Uterus (tissue), 4 donors: Measurements from ENCODE around the gene HOTAIR. TPM values are rescaled to one million over a fixed set of nuclear protein-coding genes. Genes with fewer than 3 reads are reported as not detected.

ENCODE experiments used
- DNase-seq, 2 donors: peaks; one replicate each; pipeline ENCODE4 v3.0.0-alpha.2; 2019 to 2020
- H3K27ac ChIP-seq, 2 donors: fragments of 200-600 bp; sonication (generic); 1 replicate in 1 of 2; 2 replicates in 1 of 2; pipeline ENCODE4 v1.5.1; 2016 to 2018
- H3K27me3 ChIP-seq, 2 donors: fragments of 200-600 bp; sonication (generic); one replicate each; pipeline ENCODE4 v1.5.1; 2018 to 2019; ENCODE audit warnings: control low read depth in 1 of 2
- H3K36me3 ChIP-seq, 2 donors: fragments of 200-600 bp; sonication (generic); one replicate each; pipeline ENCODE4 v1.5.1; 2019; ENCODE audit warnings: control low read depth in 1 of 2
- H3K4me1 ChIP-seq, 2 donors: fragments of 200-600 bp; sonication (generic); one replicate each; pipeline ENCODE4 v1.5.1; 2018 to 2019; ENCODE audit warnings: control low read depth in 1 of 2
- H3K4me3 ChIP-seq, 2 donors: fragments of 200-600 bp; sonication (generic); 1 replicate in 1 of 2; 2 replicates in 1 of 2; pipeline ENCODE4 v1.5.1; 2018 to 2019; ENCODE audit warnings: mild to moderate bottlenecking in 1 of 2
- H3K9me3 ChIP-seq, 2 donors: fragments of 200-600 bp; sonication (generic); one replicate each; pipeline ENCODE4 v1.5.1; 2019; ENCODE audit warnings: control low read depth in 1 of 2
- CTCF ChIP-seq, 4 experiments: fragments of 200-600 bp in 2 of 4; fragments of 450-650 bp in 2 of 4; sonication (generic) in 2 of 4; IDR thresholded peaks; one replicate each; pipeline ENCODE4 v1.5.1; 2016 to 2019; ENCODE audit warnings: antibody characterized with exemption in 4 of 4, mild to moderate bottlenecking in 2 of 4, moderate library complexity in 1 of 4
- POLR2A ChIP-seq, 2 donors: fragments of 450-650 bp; IDR thresholded peaks; one replicate each; pipeline ENCODE4 v1.6.1; 2016; ENCODE audit warnings: antibody characterized with exemption in 2 of 2, mild to moderate bottlenecking in 1 of 2, moderate library complexity in 1 of 2
- intact Hi-C: fragments of 100-400 bp; cut with DNase I; formaldehyde crosslinking; loops from one replicate; pipeline ENCODE4 v1.15.1; 2023; ENCODE audit warnings: low total_unique reads
- total RNA-seq, 4 donors: library from RNA; depleted of rRNA in 3 of 4; stranded (reverse); fragments of >200 nt in 3 of 4; gene quantifications; one replicate each; pipeline versions ENCODE4 v1.1.0 to v1.2.4, GENCODE V29; 2014 to 2023
- donor health status: DM: yes; HTN: yes; CAD: no.

Gene HOTAIR
- total RNA-seq, 4 donors from 2014 or later, result 1.2 to 4.1 (median 2.1) TPM; not detected in 1

GRCh38 chr12:53994264-53995001 lies 19.7 kb upstream of the HOTAIR start:
- DNase-seq, result no peak
- intact Hi-C loops, result no loop called here
- Histone ChIP-seq H3K36me3 (no peaks in the 10 kb centered on the region), H3K27ac (peak overlapping the region in 1 of 2 donors; percentile 47), H3K9me3 (no peaks in the 10 kb centered on the region), H3K4me1 (peaks cover 0 to 23% of the 10 kb centered on the region in 2 donors), H3K27me3 (peaks cover 25 to 92% of the 10 kb centered on the region in 2 donors), H3K4me3 (peak overlapping the region in 1 of 2 donors; percentile 31)
- TF ChIP-seq CTCF (IDR thresholded peaks at IDR 0.05) (no peak), POLR2A (IDR thresholded peaks at IDR 0.05) (no peak)

- Histone ChIP-seq H3K9me3 (no peaks in the 10 kb centered on the region), H3K36me3 (no peaks in the 10 kb centered on the region), H3K27me3 (peaks cover 20 to 93% of the 10 kb centered on the region in 2 donors), H3K4me1 (peaks cover 0 to 23% of the 10 kb centered on the region in 2 donors), H3K4me3 (peak overlapping the region in 1 of 2 donors; percentile 31), H3K27ac (no peak overlapping the region)
- DNase-seq, result no peak
- TF ChIP-seq CTCF (IDR thresholded peaks at IDR 0.05), result no peak
- TF ChIP-seq POLR2A (IDR thresholded peaks at IDR 0.05), result no peak
- intact Hi-C loops, result no loop called here
Measured at GRCh38 chr12:53994009-53994263, 19.2 kb upstream of the HOTAIR start.

- intact Hi-C loops, result no loop called here
- H3K9me3 ChIP-seq, result no peaks in the 10 kb centered on the region
- DNase-seq, result no peak
- H3K27ac ChIP-seq, result no peak overlapping the region
- H3K4me3 ChIP-seq, result no peak overlapping the region
- H3K27me3 ChIP-seq, result peaks cover 21 to 93% of the 10 kb centered on the region in 2 donors
- H3K36me3 ChIP-seq, result no peaks in the 10 kb centered on the region
- TF ChIP-seq POLR2A (IDR thresholded peaks at IDR 0.05) (no peak), CTCF (IDR thresholded peaks at IDR 0.05) (no peak)
- H3K4me1 ChIP-seq, result peaks cover 0 to 23% of the 10 kb centered on the region in 2 donors
Measured at GRCh38 chr12:53993162-53994008, 18.6 kb upstream of the HOTAIR start.

GRCh38 chr12:53992377-53992889 lies 17.7 kb upstream of the HOTAIR start:
- H3K4me3 ChIP-seq, result no peak overlapping the region
- H3K27me3 ChIP-seq, result peaks cover 22 to 95% of the 10 kb centered on the region in 2 donors
- intact Hi-C loops, result no loop called here
- no peaks in the 10 kb centered on the region for H3K36me3 ChIP-seq
- TF ChIP-seq CTCF (IDR thresholded peaks at IDR 0.05) (no peak), POLR2A (IDR thresholded peaks at IDR 0.05) (no peak)
- no peak for DNase-seq
- H3K9me3 ChIP-seq, result no peaks in the 10 kb centered on the region
- H3K27ac ChIP-seq, result no peak overlapping the region
- H3K4me1 ChIP-seq, result peaks cover 0 to 23% of the 10 kb centered on the region in 2 donors

- DNase-seq, result no peak
- intact Hi-C loops, result no loop called here
Measured at GRCh38 chr12:53991077-53991460, 16.3 kb upstream of the HOTAIR start.

More at GRCh38 chr12:53991077-53991460, 16.3 kb upstream of the HOTAIR start:
- peaks cover 0 to 23% of the 10 kb centered on the region in 2 donors for H3K4me1 ChIP-seq
- no peak overlapping the region for H3K4me3 ChIP-seq
- H3K9me3 ChIP-seq, result no peaks in the 10 kb centered on the region
- H3K27ac ChIP-seq, result no peak overlapping the region
- no peaks in the 10 kb centered on the region for H3K36me3 ChIP-seq
- peaks cover 22 to 96% of the 10 kb centered on the region in 2 donors for H3K27me3 ChIP-seq
- no peak for TF ChIP-seq POLR2A (IDR thresholded peaks at IDR 0.05)
- TF ChIP-seq CTCF (IDR thresholded peaks at IDR 0.05), result no peak
